PC-9 (cell line): ENCODE data around the gene ZBTB11. TPM values are rescaled to one million over a fixed set of nuclear protein-coding genes. Genes with fewer than 3 reads are reported as not detected.

ENCODE experiments used
- BruUV-seq: library from RNA; stranded (reverse); fragments of 400-500 nt; replicated peaks from 2 replicates; lab custom pipeline; 2021; lab: Mats Ljungman, UMichigan
- CTCF ChIA-PET: fragments of 300-600 bp; sonication (Branson Sonifier 250); formaldehyde crosslinking; loops from one replicate; lab custom pipeline; 2022; ENCODE audit warnings: antibody characterized with exemption; lab: Charles Lee
- POLR2A ChIA-PET: fragments of 300-600 bp; sonication (Branson Sonifier 250); formaldehyde crosslinking; loops from one replicate; lab custom pipeline; 2022; ENCODE audit warnings: antibody characterized with exemption; ENCODE audit not compliant: unreplicated experiment; lab: Charles Lee
- DNase-seq, 2 experiments: peaks; one replicate each; pipeline versions ENCODE4 v3.0.0 to v3.0.0-alpha.2; 2015 to 2022; ENCODE audit warnings: mixed read lengths in 1 of 2
- H2AFZ ChIP-seq: fragments of 200-600 bp; sonication (generic); 2 replicates; pipeline ENCODE4 v1.8.1; 2017; ENCODE audit warnings: antibody characterized with exemption
- H3F3A ChIP-seq: fragments of 200-600 bp; sonication (generic); 2 replicates; pipeline ENCODE4 v1.8.1; 2017; ENCODE audit warnings: antibody characterized with exemption, mild to moderate bottlenecking, low read depth; ENCODE audit not compliant: insufficient read depth
- H3K27ac ChIP-seq: fragments of 200-600 bp; sonication (generic); 2 replicates; pipeline ENCODE4 v1.6.1; 2016; ENCODE audit warnings: mixed run types
- H3K27me3 ChIP-seq: fragments of 200-600 bp; sonication (generic); 2 replicates; pipeline ENCODE4 v1.6.1; 2016; ENCODE audit warnings: low read depth, mixed run types; ENCODE audit not compliant: insufficient read depth
- H3K36me3 ChIP-seq: fragments of 200-600 bp; sonication (generic); 2 replicates; pipeline ENCODE4 v1.6.1; 2016; ENCODE audit warnings: low read depth, mixed run types
- H3K4me1 ChIP-seq: fragments of 200-600 bp; sonication (generic); replicated peaks from 2 replicates; pipeline ENCODE4 v1.6.1; 2016; ENCODE audit warnings: mixed run types; ENCODE audit not compliant: insufficient read depth
- H3K4me2 ChIP-seq: fragments of 200-600 bp; sonication (generic); 2 replicates; pipeline ENCODE4 v1.6.1; 2017; ENCODE audit warnings: mixed run types
- H3K4me3 ChIP-seq: fragments of 200-600 bp; sonication (generic); 2 replicates; pipeline ENCODE4 v1.6.1; 2016; ENCODE audit warnings: mixed run types
- H3K79me2 ChIP-seq: fragments of 200-600 bp; sonication (generic); 2 replicates; pipeline ENCODE4 v1.6.1; 2017; ENCODE audit warnings: low read depth, mixed run types
- H3K9me2 ChIP-seq: fragments of 200-600 bp; sonication (generic); 2 replicates; pipeline ENCODE4 v1.8.1; 2017; ENCODE audit warnings: mild to moderate bottlenecking; ENCODE audit not compliant: insufficient read depth
- H3K9me3 ChIP-seq: fragments of 200-600 bp; sonication (generic); 2 replicates; pipeline ENCODE4 v1.8.1; 2016; ENCODE audit warnings: low read depth; ENCODE audit not compliant: insufficient read depth
- H4K20me1 ChIP-seq: fragments of 200-600 bp; sonication (generic); 2 replicates; pipeline ENCODE4 v1.8.1; 2017; ENCODE audit not compliant: insufficient read depth
- EZH2 ChIP-seq: fragments of 200-600 bp; sonication (generic); IDR thresholded peaks from 2 replicates; pipeline ENCODE4 v1.8.0; 2017; ENCODE audit warnings: antibody characterized with exemption, low read depth
- intact Hi-C: fragments of 100-400 bp; cut with micrococcal nuclease; formaldehyde crosslinking; loops from one replicate; pipeline ENCODE4 v1.10.0; 2022; ENCODE audit not compliant: unreplicated experiment
- total RNA-seq: library from RNA; stranded (reverse); gene quantifications from 2 replicates; pipeline ENCODE4 v1.2.3, GENCODE V29; 2021
- TF ChIP-seq, protein P1 (sequence below): fragments of 200-600 bp; sonication (generic); conservative IDR thresholded peaks from 2 replicates; pipeline ENCODE4 v1.6.1; 2017; ENCODE audit warnings: mixed run types, antibody characterized with exemption, mild to moderate bottlenecking, moderate library complexity

Gene ZBTB11
- total RNA-seq, 1 experiment from 2014 or later = 22.1 TPM

- Histone ChIP-seq H3F3A (no peaks in the 10 kb centered on the region), H3K9me2 (no peaks in the 10 kb centered on the region), H3K4me2 (no peak overlapping the region), H3K36me3 (peaks cover 33% of the 10 kb centered on the region), H3K4me1 (no peaks in the 10 kb centered on the region), H3K9me3 (no peaks in the 10 kb centered on the region), H3K27me3 (no peaks in the 10 kb centered on the region), H4K20me1 (peaks cover 3% of the 10 kb centered on the region; the same call in 1 of the 2 replicates), H3K79me2 (peaks cover 20% of the 10 kb centered on the region), H2AFZ (no peak overlapping the region), H3K27ac (no peak overlapping the region), H3K4me3 (no peak overlapping the region)
- ChIA-PET CTCF (no interaction called here), POLR2A (no interaction called here)
- intact Hi-C loops = no loop called here
- no peak for TF ChIP-seq EZH2
- DNase-seq = no peak
- no TSS peak for BruUV-seq
Measured at GRCh38 chr3:101667844-101668243, 9.1 kb downstream of the ZBTB11 start.

DNA sequence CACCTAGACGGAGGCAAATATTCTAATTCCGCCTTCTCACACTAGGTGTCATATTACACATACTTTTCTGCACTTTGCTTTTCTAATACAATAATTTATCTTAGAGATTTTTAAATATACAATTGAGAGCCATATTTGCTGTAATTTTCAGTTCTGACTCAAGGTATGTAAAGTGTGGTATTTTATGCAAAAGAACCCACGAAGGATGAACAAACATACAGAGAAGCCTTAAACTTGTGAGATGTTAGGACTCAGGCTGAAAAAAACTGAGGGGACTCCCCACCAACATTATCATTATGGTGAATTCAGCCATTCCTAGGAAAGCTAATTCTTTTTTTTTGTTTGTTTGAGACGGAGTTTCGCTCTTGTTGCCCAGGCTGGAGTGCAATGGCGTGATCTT, 9.6 kb downstream of the ZBTB11 start:
- Histone ChIP-seq H3K4me2 (no peak overlapping the region), H4K20me1 (peaks cover 3% of the 10 kb centered on the region; the same call in 1 of the 2 replicates), H3K4me1 (no peaks in the 10 kb centered on the region), H3K36me3 (peaks cover 33% of the 10 kb centered on the region), H3K27ac (no peak overlapping the region), H2AFZ (no peak overlapping the region), H3K9me3 (no peaks in the 10 kb centered on the region), H3K79me2 (peaks cover 14% of the 10 kb centered on the region), H3K9me2 (no peaks in the 10 kb centered on the region), H3F3A (no peaks in the 10 kb centered on the region), H3K27me3 (no peaks in the 10 kb centered on the region), H3K4me3 (no peak overlapping the region)
- ChIA-PET CTCF (no interaction called here), POLR2A (no interaction called here)
- TF ChIP-seq, protein P1, sequence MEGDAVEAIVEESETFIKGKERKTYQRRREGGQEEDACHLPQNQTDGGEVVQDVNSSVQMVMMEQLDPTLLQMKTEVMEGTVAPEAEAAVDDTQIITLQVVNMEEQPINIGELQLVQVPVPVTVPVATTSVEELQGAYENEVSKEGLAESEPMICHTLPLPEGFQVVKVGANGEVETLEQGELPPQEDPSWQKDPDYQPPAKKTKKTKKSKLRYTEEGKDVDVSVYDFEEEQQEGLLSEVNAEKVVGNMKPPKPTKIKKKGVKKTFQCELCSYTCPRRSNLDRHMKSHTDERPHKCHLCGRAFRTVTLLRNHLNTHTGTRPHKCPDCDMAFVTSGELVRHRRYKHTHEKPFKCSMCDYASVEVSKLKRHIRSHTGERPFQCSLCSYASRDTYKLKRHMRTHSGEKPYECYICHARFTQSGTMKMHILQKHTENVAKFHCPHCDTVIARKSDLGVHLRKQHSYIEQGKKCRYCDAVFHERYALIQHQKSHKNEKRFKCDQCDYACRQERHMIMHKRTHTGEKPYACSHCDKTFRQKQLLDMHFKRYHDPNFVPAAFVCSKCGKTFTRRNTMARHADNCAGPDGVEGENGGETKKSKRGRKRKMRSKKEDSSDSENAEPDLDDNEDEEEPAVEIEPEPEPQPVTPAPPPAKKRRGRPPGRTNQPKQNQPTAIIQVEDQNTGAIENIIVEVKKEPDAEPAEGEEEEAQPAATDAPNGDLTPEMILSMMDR = no peak
- TF ChIP-seq EZH2 = no peak
- DNase-seq = no peak
- intact Hi-C loops = no loop called here
- no TSS peak for BruUV-seq

GRCh38 chr3:101665851-101666250, 11.1 kb downstream of the ZBTB11 start:
- H3K79me2 ChIP-seq = 0 out of 2 replicates have a peak, but pooled peaks cover 1% of the 10 kb centered on the region
- H3K9me2 ChIP-seq = no peaks in the 10 kb centered on the region
- H3K4me2 ChIP-seq = no peak overlapping the region
- TF ChIP-seq EZH2 = no peak
- TF ChIP-seq, protein P1 = no peak
- no peaks in the 10 kb centered on the region for H3F3A ChIP-seq
- H3K4me1 ChIP-seq = no peaks in the 10 kb centered on the region
- H3K27me3 ChIP-seq = no peaks in the 10 kb centered on the region
- ChIA-PET CTCF (no interaction called here), POLR2A (interaction anchor here (0.6 kb wide), 1 partner anchor 8 kb away, joined by 4 read pairs; no protein-coding TSS in a partner anchor)
- no peak for DNase-seq
- peaks cover 25% of the 10 kb centered on the region for H3K36me3 ChIP-seq
- no peaks in the 10 kb centered on the region for H4K20me1 ChIP-seq
- no peak overlapping the region for H3K27ac ChIP-seq
- no TSS peak for BruUV-seq
- no peak overlapping the region for H2AFZ ChIP-seq
- intact Hi-C loops = no loop called here
- no peaks in the 10 kb centered on the region for H3K9me3 ChIP-seq
- H3K4me3 ChIP-seq = no peak overlapping the region

GRCh38 chr3:101665357-101665756, 11.6 kb downstream of the ZBTB11 start:
- Histone ChIP-seq H3K27me3 (no peaks in the 10 kb centered on the region), H3K36me3 (peaks cover 26% of the 10 kb centered on the region), H3F3A (no peaks in the 10 kb centered on the region), H3K4me3 (no peak overlapping the region), H3K4me2 (no peak overlapping the region), H2AFZ (no peak overlapping the region), H4K20me1 (no peaks in the 10 kb centered on the region), H3K9me3 (no peaks in the 10 kb centered on the region), H3K79me2 (no peaks in the 10 kb centered on the region), H3K27ac (no peak overlapping the region), H3K9me2 (no peaks in the 10 kb centered on the region), H3K4me1 (no peaks in the 10 kb centered on the region)
- no TSS peak for BruUV-seq
- CTCF ChIA-PET = no interaction called here
- DNase-seq = no peak
- TF ChIP-seq EZH2 = no peak
- TF ChIP-seq, protein P1 = no peak
- POLR2A ChIA-PET = interaction anchor here (0.7 kb wide), 1 partner anchor 71 kb away, joined by 6 read pairs; no protein-coding TSS in a partner anchor
- intact Hi-C loops = no loop called here
